Measurements from ENCODE around the gene LAG3.

Gene LAG3

GRCh38 chr12:6753772-6754356, 18.5 kb upstream of the LAG3 start:
- DNase-seq (ENCODE audit: low read depth in 3 of 3) = no peak

DNA sequence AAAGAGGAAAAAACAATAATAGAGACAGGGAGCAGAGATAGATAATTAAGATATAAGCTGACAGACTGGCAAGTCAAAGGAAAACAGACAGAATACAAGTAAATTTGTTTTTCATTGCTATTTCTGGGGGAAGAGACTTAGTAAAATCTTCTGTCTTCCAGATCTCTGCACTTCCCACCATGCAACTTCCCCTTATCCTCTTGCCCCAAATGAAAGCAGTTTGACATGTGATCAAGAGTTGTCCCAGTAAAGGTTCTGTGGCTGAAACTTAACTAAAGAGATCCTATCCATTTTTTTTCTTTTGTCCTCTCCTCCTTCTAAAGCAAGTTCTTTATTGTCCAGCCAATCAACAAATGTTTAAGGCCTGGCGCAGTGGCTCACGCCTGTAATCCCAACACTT, 17.9 kb upstream of the LAG3 start:
- DNase-seq (ENCODE audit: low read depth in 3 of 3) = no peak

- no peak for DNase-seq (ENCODE audit: low read depth in 3 of 3)
These were observed 15.2 kb upstream of the LAG3 start for GRCh38 chr12:6757028-6757690.

- DNase-seq (ENCODE audit: low read depth in 3 of 3) = no peak
These were observed 13.7 kb upstream of the LAG3 start for GRCh38 chr12:6758506-6759095.

- no peak for DNase-seq (ENCODE audit: low read depth in 3 of 3)
These were observed 12.6 kb upstream of the LAG3 start for GRCh38 chr12:6759741-6760140.

DNA sequence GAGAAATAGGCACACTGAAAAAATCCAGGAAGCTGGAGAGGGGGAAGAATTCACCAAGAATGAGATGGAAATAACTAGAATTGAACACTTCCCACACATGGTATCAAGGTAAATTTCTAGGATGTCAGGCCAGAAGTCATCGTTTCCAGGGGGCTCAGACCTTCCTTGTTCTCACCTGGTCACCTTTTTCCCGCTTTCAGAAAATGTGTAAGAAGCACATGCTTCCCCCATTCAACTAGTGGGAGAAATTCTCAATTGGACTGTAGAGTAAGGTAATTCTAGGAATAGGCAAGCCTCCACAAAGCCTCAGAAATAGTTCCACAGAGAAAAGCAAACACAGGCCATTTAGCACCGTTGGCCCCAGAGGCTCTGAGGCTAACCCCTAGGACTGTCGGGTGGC, 8.9 kb upstream of the LAG3 start:
- no peak for DNase-seq (ENCODE audit: low read depth in 3 of 3)

DNA sequence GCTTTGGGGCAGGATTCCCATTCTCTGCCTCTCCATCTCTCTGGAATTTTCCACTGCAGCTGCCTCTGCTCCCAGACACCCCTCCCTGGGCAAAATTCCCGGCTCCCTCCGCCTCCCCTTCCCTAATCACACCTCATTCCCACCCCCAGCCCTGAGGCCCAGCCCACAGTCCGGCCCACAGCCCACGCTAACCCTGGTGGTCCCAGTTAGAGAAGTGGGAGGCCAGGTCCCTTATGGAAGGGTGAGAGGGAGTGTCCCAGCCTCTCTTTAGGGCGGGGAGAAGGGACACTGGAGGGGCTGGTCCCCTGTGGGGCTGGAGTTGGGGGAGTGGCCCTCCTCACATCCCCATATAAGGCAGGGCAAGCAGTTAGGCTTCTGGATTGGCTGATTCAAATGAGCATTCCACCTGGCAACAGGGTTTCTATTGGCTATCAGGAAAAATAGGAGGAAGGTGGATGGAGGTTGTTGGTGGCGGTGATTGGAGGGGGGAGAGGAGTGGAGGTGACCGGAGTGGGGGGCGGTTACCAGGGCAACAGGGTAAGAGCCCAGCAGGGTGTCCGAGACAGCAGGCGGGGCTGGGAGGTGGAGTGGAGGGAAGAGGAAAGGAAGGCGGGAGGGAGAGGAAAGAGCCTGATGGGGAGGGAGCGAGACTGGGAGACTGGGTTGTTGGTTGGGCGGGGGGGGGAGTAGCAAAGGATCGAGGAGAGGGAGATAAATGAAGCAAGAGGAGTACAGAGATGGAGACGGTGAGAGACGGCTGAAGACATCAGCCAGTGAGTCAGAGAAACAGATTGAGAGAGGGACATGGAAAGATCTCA, 8.1 kb upstream of the LAG3 start:
- peak in 1 of 3 donors; percentile 52 for DNase-seq (ENCODE audit: low read depth in 3 of 3)

DNA sequence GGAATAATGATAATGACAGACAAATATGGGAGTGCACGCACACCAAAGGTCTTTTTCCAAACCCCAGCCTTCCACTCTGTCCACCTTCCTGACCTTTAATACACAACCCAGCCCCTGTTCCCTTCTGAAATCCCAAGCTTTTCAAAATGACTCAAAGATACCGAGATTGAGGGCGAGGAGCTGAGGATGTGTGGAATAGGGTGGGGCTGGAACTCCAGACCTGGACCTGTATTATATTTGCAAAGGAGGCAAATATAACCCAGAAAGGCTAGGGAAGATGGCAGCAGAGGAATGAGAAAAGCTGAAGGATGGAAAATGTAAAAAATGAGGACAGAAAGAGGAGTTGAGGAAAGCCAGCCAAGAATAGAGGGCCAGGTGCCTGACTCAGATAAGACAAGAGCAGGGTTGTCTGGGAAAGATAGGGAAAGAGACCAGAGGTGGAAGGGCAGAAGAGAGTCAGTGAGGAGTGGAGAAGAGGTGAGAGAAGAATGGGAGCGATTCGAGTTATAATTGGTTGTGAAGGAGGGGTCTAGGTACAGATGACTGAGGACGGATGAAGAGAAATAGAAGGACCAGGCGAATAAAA, 7.2 kb upstream of the LAG3 start:
- no peak for DNase-seq (ENCODE audit: low read depth in 3 of 3)

- DNase-seq (ENCODE audit: low read depth in 3 of 3) = no peak
These were observed 6.4 kb upstream of the LAG3 start, which contains the start of gene PTMS for GRCh38 chr12:6765634-6766581. Gene PTMS (plus strand): TSS chr12:6766363. CDS start chr12:6766706, 343 bp downstream.

GRCh38 chr12:6766651-6767349, 5.5 kb upstream of the LAG3 start:
- no peak for DNase-seq (ENCODE audit: low read depth in 3 of 3)

DNA sequence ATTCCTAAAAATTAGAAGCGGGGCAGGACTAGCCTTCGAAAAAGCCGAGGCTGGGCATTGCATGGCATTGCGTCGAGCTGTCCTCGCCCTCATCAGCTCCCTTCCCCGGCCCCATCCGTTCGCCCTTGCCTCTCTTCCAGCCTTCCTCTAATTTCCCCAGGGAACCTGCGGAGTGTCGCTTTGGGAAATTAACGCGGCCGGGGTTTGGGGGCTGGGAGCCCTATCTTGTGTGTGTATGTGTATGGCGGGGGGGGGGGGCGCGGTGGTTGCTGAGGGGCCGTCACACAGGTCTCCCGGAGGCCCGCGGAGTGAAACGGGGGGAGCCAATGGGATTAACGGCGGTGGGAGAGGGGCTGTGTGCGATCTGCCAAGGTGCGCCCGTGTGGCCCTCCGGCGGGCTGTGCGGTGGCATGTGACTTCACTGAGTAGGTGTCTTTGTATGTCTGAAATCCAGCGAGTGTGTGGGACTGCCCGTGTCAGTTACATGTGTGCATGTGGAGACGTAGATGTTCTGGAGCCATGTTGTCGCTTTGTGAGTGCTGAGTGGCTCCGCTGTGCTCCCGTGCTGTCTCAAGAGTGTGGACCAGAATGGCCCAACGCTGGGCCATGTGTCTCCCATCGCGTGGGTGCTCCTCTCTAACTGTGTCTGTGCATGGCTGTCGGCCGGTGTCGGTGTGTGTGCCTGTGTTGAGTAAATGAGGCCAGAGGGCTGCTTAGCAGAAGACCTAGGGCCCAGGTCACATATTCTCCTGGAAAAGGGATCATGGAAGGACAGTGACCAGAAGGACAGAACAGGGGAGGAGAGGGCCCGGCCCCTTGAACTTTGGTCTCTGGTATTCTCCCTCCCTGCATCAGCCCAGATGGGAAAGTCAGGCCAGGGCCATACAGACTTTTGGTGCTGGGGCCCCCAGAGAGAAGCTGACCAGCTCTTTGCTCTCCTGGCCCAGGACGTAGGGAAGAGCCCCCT, 4.7 kb upstream of the LAG3 start:
- DNase-seq (ENCODE audit: low read depth in 3 of 3) = no peak

DNA sequence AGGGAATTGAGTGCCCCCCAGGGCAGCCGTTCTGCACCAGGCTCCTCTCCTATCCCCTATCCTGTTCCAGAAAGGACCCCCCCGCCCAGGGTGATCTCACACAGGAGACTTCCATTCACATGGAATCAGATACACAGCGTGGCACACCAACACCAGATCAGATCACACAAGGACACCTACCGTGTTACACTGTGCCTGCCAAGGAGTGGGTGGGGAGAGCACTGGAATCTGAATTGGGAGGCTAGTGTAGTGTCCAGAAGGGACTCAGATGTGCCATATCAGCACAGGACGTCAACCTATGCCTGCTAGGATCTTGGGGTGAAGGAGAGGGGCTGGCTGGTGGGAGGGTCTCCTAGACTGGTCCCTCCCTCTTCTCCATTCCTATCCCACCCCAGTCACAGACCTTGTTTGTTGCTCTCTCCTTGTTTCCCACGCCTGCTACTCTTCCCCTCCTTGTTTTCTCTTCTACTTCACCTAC, 3.8 kb upstream of the LAG3 start:
- no peak for DNase-seq (ENCODE audit: low read depth in 3 of 3)

DNA sequence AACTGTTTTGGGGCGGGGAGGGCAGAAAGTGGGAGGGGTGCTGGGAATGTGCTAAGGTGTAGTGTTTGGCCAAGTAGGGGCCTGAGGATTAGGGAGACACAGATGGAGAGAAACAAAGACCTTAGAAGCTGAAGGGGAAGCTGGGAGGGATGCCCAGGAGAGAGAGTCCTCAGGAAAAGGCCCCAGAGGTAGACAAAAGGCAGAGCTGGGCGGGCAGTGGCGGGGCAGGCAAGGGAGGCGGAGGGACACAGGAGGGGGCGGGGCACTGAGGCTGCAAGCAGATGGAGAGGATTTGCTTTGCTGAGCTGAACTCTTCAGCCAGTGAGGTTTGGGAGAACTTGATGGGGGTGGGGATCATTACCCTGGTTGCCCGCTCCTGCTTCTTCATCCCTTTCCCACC, 3.3 kb upstream of the LAG3 start:
- DNase-seq (ENCODE audit: low read depth in 3 of 3) = no peak

GRCh38 chr12:6769666-6770065, 2.7 kb upstream of the LAG3 start:
- DNase-seq (ENCODE audit: low read depth in 3 of 3) = no peak

DNA sequence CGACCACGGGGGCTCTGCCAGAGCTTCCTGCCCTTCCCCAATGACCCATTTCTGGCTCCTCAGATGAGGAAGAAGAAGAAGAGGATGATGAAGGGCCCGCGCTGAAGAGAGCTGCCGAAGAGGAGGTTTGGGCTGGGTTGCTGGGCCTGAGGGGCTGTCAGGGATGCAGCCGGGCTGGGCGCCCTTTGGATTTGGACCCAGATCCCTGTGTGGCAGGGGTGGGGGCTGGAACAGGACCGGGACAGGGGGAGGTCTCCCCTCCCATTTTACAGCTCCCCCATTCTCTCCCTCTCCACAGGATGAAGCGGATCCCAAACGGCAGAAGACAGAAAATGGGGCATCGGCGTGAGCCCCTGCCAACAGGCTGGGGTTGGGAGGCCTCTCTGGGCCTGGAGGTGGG, 2.2 kb upstream of the LAG3 start:
- DNase-seq (ENCODE audit: low read depth in 3 of 3) = no peak

GRCh38 chr12:6770600-6770999, 1.7 kb upstream of the LAG3 start:
- no peak for DNase-seq (ENCODE audit: low read depth in 3 of 3)

GRCh38 chr12:6771091-6771495, 1.2 kb upstream of the LAG3 start:
- DNase-seq (ENCODE audit: low read depth in 3 of 3) = no peak

DNA sequence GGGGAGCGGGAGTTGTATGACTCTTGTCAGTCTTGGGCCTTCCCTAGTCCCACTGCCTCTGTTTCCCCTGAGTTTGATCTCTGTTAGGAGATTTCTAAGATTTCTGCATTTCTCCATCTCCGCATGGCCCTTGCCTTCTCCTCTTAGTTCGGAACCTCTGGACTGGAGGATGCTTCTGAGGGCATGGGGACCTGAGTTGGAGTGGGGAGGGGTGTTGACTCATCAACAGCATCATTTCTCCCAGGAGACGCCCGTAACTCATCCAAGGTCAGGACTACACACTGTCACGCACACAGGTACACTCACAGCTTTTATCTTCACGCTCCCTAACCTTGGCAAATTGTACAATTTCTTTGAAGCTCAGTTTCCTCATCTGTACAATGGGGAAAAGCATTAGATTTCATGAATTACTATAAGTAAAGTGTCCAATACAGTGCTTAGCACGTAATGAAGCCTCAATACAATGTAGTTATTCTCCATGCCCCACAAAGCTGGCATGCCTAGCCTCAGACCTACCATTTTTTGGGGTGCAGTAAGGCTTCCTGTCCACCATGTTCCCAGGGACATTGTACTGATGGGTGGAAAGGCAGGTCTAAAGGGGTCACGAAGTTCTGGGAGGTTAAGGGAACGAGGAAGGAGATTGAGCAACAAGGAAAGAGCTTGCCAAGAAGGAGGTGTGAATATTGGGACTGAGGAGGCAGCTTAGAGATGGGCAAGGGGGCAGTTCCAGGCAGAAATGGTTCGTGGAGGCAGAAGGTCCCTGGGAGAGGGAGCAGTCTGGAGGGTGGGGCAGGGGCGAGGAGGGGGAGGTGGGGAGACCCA, 600 bp upstream of the LAG3 start:
- DNase-seq (ENCODE audit: low read depth in 3 of 3) = no peak
